ENCODE results near the gene PMCH.

DNA sequence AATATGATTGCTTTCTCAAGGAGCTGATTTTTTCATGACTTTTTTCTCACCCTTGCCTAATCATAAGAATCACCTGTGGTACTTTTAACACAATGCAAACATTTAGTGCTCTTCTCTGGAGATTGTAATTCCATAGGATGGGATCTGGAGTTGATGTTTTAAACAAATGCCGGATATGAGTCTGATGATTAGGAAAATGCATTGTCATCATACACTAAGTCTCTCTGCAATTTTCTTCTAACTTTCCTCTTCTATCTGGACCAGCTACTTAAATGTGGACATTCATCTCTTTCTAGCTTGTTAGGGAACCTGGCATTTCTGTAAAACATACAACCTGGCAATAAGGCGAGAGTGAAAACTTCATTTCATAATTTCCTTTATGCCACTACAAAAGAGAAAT, 23.5 kb downstream of the PMCH start:
- TF ChIP-seq MYC (IDR thresholded peaks at IDR 0.05; ENCODE audit: low read depth, low read length), result no peak
- TF ChIP-seq, protein P1, sequence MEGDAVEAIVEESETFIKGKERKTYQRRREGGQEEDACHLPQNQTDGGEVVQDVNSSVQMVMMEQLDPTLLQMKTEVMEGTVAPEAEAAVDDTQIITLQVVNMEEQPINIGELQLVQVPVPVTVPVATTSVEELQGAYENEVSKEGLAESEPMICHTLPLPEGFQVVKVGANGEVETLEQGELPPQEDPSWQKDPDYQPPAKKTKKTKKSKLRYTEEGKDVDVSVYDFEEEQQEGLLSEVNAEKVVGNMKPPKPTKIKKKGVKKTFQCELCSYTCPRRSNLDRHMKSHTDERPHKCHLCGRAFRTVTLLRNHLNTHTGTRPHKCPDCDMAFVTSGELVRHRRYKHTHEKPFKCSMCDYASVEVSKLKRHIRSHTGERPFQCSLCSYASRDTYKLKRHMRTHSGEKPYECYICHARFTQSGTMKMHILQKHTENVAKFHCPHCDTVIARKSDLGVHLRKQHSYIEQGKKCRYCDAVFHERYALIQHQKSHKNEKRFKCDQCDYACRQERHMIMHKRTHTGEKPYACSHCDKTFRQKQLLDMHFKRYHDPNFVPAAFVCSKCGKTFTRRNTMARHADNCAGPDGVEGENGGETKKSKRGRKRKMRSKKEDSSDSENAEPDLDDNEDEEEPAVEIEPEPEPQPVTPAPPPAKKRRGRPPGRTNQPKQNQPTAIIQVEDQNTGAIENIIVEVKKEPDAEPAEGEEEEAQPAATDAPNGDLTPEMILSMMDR (IDR thresholded peaks at IDR 0.05; ENCODE audit: extremely low read depth in 1 of 2, insufficient read depth in 1 of 2, low read depth in 1 of 2, low read length in 2 of 2), result no peak
- TF ChIP-seq POLR2AphosphoS5 (IDR thresholded peaks at IDR 0.05; ENCODE audit: insufficient read depth, low read depth, low read length), result no peak
